GM21576 (cell line): ENCODE data around the gene SUPT3H.
"Not testable (repeated sequence)": the region's sequence is repeated elsewhere in the genome, so short reads cannot be mapped to it uniquely, and the experiment has no call there.

Experiments used
- ATAC-seq: cut with Tn5 transposase; IDR thresholded peaks from one replicate; pipeline ENCODE4 v1.9.1; 2021; ENCODE audit warnings: mild to moderate bottlenecking, moderate library complexity; ENCODE audit not compliant: unreplicated experiment

SUPT3H gene

DNA sequence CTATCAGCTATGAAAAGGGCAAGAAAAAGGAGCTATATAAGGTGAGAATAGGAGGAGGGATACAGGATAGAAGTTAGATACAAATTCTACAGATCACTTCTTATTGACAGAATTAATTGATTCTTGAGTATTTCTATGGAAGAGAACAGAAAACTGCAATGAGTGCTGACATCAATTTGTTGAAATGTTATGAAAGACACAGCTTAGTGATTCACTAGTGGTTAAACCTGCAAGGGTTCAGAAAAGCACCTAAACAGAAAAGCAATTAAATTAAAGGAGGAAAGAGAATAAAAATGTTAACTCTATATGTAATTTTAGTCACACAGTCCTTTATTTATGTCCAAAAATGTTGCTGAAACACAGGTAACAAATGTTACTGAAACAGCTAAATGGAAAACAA lies 304.0 kb downstream of the SUPT3H start:
- no peak for ATAC-seq

- ATAC-seq: no peak
Observed at GRCh38 chr6:45072673-45073072, 305.1 kb downstream of the SUPT3H start.

- no peak for ATAC-seq
Observed at GRCh38 chr6:45072016-45072415, 305.7 kb downstream of the SUPT3H start.

DNA sequence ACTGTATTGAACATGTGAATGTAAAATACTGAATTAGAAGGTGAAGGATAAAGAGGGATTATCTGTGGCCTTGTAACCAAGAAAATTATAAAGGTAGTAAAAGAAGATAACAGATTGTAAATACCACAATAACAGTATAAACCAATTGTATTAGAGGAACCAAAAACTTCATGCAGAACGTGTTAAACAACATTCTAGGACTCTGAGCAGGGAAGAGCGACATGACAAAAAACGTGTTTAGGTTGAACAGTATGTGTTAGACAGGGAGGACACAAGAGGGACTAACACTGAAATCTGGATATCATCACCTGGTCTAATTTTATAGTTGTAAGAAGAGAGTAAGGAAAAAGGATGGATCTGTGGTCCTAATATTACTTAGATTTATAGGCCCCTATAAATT lies 308.6 kb downstream of the SUPT3H start:
- no peak for ATAC-seq

- ATAC-seq: not testable (repeated sequence)
Observed at GRCh38 chr6:45067446-45067845, 310.3 kb downstream of the SUPT3H start.

DNA sequence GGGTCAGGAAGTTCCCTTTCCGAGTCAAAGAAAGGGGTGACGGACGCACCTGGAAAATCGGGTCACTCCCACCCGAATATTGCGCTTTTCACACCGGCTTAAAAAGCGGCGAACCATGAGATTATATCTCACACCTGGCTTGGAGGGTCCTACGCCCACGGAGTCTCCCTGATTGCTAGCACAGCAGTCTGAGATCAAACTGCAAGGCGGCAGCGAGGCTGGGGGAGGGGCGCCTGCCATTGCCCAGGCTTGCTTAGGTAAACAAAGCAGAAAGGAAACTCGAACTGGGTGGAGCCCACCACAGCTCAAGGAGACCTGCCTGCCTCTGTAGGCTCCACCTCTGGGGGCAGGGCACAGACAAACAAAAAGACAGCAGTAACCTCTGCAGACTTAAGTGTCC lies 315.1 kb downstream of the SUPT3H start:
- ATAC-seq: not testable (repeated sequence)

- ATAC-seq: no peak
Observed at GRCh38 chr6:45057711-45058110, 320.0 kb downstream of the SUPT3H start.

- no peak for ATAC-seq
Observed at GRCh38 chr6:45054610-45055009, 323.1 kb downstream of the SUPT3H start.

DNA sequence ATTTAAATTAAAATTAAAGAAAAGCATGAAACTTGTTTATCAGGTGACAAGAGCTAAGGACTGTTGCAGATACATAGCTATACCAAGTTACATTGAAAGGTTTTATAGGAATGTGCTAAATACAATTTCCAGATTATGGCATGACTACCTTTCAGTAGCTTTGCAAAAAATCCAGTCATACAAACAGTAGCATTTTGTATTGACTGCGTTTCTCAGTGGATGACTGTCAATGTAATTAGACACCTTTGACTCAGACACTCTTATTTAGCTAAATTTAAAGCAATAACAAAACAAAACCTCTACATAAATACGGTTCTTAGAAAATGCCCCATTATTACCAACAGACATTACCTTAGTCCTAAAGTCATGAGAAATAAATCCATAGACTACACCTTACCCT lies 325.4 kb downstream of the SUPT3H start:
- ATAC-seq: no peak

GRCh38 chr6:45049188-45049843 lies 328.4 kb downstream of the SUPT3H start:
- ATAC-seq: no peak

DNA sequence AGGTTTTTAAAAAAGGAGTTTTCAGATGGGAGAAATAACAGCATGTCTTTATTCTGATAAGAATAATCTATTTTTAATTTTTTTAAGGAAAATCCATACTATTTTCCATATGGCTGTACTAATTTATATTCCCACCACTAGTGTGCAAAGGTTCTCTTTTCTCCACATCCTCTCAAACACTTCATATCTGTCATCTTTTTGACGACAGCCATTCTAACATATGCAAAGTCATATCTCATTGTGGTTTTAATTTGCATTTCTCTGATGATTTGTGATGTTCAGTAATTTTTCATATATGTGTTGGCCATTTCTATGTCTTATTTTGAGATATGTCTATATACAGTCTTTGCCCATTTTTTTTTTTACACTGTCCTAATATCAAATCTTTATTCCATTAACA lies 330.2 kb downstream of the SUPT3H start:
- no peak for ATAC-seq

DNA sequence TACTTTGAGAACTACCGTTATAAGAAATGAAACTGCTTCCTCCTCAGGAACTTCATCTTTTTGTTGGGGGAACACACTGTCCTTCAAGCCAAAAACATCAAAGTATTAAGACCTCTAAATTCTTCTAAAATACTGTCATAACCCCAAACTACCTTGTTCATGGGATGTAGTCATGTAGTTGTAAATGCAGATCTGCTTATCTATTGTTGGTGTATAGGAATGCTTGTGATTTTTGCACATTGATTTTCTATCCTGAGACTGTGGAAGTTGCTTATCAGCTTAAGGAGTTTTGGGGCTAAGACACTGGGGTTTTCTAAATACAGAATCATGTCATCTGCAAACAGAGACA lies 332.5 kb downstream of the SUPT3H start:
- ATAC-seq: no peak

DNA sequence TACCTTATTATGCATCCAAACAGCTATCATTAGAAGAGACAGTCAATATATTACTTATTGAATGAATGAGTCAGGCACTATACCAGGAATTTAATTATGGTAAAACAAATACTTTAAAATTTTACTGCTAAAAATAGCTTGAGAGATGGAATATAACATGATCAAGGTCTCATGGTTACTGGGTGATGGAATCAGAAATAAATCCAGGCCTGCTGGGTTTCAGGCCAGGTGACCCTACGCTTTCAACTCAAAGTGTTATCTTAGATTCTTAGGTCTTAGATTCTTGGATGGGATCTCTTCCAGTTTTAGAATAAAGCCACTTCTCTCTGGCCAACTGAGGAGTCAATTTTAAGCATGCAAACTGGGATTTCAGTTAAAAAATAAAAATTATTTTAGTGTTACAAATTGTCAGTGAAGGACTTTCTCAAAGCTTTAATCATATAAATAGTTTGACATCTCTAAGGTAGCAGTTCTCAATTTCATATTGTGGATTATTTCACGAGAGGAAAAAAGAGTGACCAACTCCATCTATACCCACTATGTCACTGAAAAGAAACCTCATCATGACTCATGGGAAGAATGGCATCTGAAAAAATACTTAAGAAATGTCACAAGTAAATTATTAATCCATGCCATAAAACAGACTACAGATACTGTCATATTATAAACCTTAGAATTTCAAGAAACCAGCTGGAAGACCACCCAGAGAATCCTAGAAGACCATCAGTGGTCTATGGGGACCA lies 333.1 kb downstream of the SUPT3H start:
- ATAC-seq: no peak

- no peak for ATAC-seq
Observed at GRCh38 chr6:45044086-45044485, 333.6 kb downstream of the SUPT3H start.

GRCh38 chr6:45042673-45043072 lies 335.1 kb downstream of the SUPT3H start:
- ATAC-seq: not testable (repeated sequence)

DNA sequence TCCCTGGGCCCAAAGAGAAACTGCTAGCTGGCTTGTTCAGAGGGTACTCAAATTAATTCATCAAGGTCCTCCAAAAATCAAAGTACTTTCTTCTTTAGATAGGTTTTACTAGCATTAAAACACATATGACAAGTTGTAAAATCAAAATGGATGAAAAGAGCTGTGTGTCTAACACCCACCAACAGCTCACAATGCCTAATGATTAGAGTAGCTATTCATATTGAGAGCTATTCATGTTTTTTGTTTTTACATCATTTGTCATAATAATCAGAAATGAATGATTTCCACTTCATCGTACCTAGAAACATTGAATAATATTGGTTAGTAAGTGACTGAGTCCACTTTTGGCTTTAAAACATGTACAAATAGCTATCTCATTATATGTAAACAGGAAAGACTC lies 339.5 kb downstream of the SUPT3H start:
- ATAC-seq: no peak

GRCh38 chr6:45036103-45036502 lies 341.6 kb downstream of the SUPT3H start:
- no peak for ATAC-seq

GRCh38 chr6:45032426-45032825 lies 345.3 kb downstream of the SUPT3H start:
- ATAC-seq: no peak

GRCh38 chr6:45031601-45032000 lies 346.1 kb downstream of the SUPT3H start:
- ATAC-seq: no peak

GRCh38 chr6:45027126-45027525 lies 350.6 kb downstream of the SUPT3H start:
- ATAC-seq: no peak

GRCh38 chr6:45026003-45026516 lies 351.7 kb downstream of the SUPT3H start:
- ATAC-seq: no peak

DNA sequence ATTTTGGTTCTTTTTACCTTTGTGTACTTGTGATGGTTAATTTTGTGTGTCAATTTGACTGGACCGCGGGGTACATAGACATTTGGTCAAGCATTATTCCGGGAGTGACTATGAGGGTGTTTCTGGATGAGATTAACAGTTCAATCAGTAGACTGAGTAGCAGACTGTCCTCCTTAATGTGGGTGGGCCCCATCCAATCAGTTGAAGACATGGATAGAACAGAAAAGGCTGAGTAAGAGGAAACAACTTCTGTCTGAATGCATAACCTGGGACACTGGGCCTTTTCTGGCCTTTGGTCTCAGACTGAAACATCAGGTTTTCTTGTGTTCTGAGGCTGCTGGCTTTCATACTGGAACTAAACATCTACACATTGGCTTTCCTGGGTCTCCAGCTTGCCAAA lies 353.1 kb downstream of the SUPT3H start:
- no peak for ATAC-seq
